ENCODE data around the gene EHMT1. TPM values are rescaled to one million over a fixed set of nuclear protein-coding genes. Genes with fewer than 3 reads are reported as not detected.

The EHMT1 gene
- total RNA-seq, 1 donor, result 46.3 TPM

DNA sequence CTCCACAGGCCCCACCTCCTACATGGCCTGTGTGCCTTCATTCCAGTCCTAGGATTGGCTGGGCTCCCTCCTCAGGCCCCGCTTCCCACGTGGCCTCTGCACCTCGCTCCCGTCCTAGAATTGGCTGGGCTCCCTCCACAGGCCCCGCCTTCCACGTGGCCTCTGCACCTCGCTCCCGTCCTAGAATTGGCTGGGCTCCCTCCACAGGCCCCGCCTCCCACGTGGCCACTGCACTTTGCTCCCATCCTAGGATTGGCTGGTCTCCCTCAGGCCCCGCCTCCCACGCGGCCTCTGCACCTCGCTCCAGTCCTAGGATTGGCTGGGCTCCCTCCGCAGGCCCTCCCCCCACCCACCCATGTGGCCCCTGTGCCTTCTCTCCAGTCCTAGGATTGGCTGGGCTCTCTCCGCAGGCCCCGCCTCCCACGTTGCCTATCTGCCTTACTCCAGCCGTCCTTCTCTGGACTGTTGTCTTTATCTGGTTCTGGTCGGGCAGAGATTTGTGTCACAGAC is 213.4 kb downstream of the EHMT1 start:
- no peak for TF ChIP-seq CTCF (IDR thresholded peaks at IDR 0.05; ENCODE audit: extremely low read depth, low read depth, low read length)
- peak; percentile 84 for DNase-seq (ENCODE audit: insufficient read length, low spot score, missing footprints)
- H3K27me3 ChIP-seq (ENCODE audit: insufficient read depth, low read length), result no peaks in the 10 kb centered on the region
- peaks cover 32% of the 10 kb centered on the region for H4K20me1 ChIP-seq (ENCODE audit: insufficient read depth, low read length)
- no peaks in the 10 kb centered on the region for H3K9me3 ChIP-seq (ENCODE audit: low read depth, low read length)
- H3K36me3 ChIP-seq (ENCODE audit: insufficient read depth, low read length), result peaks cover 25% of the 10 kb centered on the region
- no peak overlapping the region for H3K27ac ChIP-seq (ENCODE audit: low read depth, low read length)
- H3K4me3 ChIP-seq (ENCODE audit: insufficient read depth, low read length), result no peak overlapping the region
- H3K4me2 ChIP-seq (ENCODE audit: insufficient read depth, low read length), result no peak overlapping the region
- no peaks in the 10 kb centered on the region for H3K4me1 ChIP-seq (ENCODE audit: insufficient read depth, low read length)
- H2AFZ ChIP-seq (ENCODE audit: low read length), result no peak overlapping the region
- H3K79me2 ChIP-seq (ENCODE audit: insufficient read depth, low read length), result no peaks in the 10 kb centered on the region

DNA sequence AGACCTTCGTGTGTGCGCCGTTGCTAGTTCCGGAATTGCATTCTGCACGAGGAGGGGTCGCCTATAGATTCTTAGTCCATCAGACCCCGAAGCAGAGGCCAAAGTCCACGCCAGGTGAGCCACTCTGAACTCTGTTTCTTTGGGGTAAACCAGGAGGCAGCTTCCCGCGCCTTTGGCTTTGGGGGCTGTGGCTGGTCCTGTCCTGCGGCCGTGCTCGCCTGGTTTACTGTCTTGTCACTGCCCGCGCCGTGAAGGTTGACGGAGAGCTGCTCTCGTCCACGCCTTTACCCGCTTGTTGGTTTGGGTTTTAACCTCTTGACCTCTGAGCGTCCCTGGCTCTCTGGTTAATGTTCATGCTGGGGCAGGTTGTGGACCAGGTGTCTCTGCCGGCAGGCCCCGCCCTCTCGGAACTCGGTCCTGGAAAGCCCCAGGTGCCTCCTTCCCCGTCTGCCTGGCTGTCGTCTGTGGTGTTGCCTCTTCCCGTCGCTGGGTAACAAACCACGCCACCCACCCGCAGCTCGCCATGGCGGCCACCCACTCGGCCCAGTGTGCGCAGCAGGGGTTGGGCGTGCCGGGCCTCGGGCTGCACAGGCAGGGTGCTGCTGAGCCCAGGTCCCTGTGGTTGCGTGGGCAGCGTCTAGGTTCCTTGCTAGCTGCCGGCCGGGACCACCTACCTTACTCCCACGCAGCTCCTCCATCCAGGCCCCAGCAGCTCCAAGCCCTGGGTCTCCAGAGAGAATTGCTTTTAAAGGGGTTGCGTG is 214.2 kb downstream of the EHMT1 start:
- H2AFZ ChIP-seq (ENCODE audit: low read length), result no peak overlapping the region
- no peak overlapping the region for H3K27ac ChIP-seq (ENCODE audit: low read depth, low read length)
- H3K9me3 ChIP-seq (ENCODE audit: low read depth, low read length), result no peaks in the 10 kb centered on the region
- H3K79me2 ChIP-seq (ENCODE audit: insufficient read depth, low read length), result no peaks in the 10 kb centered on the region
- H4K20me1 ChIP-seq (ENCODE audit: insufficient read depth, low read length), result peaks cover 29% of the 10 kb centered on the region
- no peak overlapping the region for H3K4me3 ChIP-seq (ENCODE audit: insufficient read depth, low read length)
- DNase-seq (ENCODE audit: insufficient read length, low spot score, missing footprints), result peak; percentile 58
- peaks cover 25% of the 10 kb centered on the region for H3K36me3 ChIP-seq (ENCODE audit: insufficient read depth, low read length)
- no peak overlapping the region for H3K4me2 ChIP-seq (ENCODE audit: insufficient read depth, low read length)
- H3K27me3 ChIP-seq (ENCODE audit: insufficient read depth, low read length), result no peaks in the 10 kb centered on the region
- no peaks in the 10 kb centered on the region for H3K4me1 ChIP-seq (ENCODE audit: insufficient read depth, low read length)
- TF ChIP-seq CTCF (IDR thresholded peaks at IDR 0.05; ENCODE audit: extremely low read depth, low read depth, low read length), result no peak

DNA sequence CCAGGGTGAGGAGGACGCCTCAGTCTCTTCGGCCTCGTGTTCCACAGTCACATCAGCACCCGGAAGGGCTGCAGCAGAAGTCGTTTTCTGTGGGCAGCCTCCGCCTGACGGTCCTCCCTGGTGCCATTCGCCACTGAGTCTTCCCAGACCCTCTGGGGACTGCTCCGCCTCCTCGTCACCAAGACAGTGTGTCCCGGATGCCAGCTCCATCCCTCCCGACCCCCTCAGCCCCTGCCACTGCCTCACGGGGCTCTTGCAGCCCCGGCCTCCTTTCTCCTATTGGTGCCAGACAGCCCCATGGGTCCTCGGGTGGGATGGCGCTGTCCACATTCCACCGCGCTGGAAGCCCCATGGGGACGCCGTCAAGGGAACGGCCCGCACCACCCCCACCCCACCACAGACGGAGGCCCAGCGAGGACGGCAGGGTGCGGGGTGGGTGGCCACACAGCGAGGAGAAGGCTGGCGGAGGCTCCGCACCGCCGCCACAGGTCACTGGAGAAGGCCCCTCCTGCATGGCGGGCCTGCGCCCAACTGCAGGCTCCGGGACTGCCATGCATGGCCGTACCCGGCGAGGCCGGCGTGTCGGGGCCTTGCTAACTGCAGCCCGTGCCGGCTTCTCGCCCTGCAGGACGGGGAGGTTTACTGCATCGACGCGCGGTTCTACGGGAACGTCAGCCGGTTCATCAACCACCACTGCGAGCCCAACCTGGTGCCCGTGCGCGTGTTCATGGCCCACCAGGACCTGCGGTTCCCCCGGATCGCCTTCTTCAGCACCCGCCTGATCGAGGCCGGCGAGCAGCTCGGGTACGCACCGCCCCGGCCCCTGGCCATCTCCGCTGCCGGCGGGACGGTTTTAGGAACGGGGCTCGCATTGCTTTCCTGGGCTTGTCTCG is 215.2 kb downstream of the EHMT1 start:
- Histone ChIP-seq H3K36me3 (ENCODE audit: insufficient read depth, low read length) (peaks cover 25% of the 10 kb centered on the region), H3K4me2 (ENCODE audit: insufficient read depth, low read length) (no peak overlapping the region), H3K27me3 (ENCODE audit: insufficient read depth, low read length) (no peaks in the 10 kb centered on the region), H2AFZ (ENCODE audit: low read length) (no peak overlapping the region), H3K27ac (ENCODE audit: low read depth, low read length) (no peak overlapping the region), H3K4me1 (ENCODE audit: insufficient read depth, low read length) (no peaks in the 10 kb centered on the region), H3K9me3 (ENCODE audit: low read depth, low read length) (no peaks in the 10 kb centered on the region), H4K20me1 (ENCODE audit: insufficient read depth, low read length) (peaks cover 22% of the 10 kb centered on the region), H3K79me2 (ENCODE audit: insufficient read depth, low read length) (no peaks in the 10 kb centered on the region), H3K4me3 (ENCODE audit: insufficient read depth, low read length) (no peak overlapping the region)
- no peak for TF ChIP-seq CTCF (IDR thresholded peaks at IDR 0.05; ENCODE audit: extremely low read depth, low read depth, low read length)
- DNase-seq (ENCODE audit: insufficient read length, low spot score, missing footprints), result peak; percentile 76
